Retina (tissue), 1 donor: ENCODE measurements around the gene MYH9.

ENCODE experiments used
- DNase-seq: peaks from one replicate; pipeline ENCODE4 v3.0.0-alpha.2; 2016

MYH9 gene

GRCh38 chr22:36344106-36344827 is 43.5 kb downstream of the MYH9 start:
- no peak for DNase-seq

- DNase-seq, result no peak
Measured at GRCh38 chr22:36343720-36344105, 44.1 kb downstream of the MYH9 start.

- no peak for DNase-seq
Measured at GRCh38 chr22:36343070-36343719, 44.6 kb downstream of the MYH9 start.

DNA sequence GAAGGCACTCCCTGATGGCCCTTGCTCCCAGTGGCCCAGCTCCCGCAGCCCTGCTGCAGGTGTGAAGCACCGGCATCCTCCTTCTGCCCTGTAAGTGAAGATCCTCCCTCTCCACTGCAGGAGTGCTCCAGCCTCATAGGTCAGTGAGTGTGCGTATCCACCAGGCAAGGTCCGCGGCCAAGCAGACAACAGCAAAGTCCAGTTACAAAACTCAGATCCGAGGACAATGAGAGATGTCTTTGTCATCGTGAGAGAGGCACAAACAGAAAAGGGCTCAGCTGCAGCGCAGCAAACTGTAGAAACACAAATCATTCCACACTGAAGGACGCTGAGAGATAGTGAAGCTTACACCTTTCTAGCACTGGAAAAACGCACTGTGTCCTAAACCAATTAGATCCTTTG is 46.1 kb downstream of the MYH9 start:
- no peak for DNase-seq

GRCh38 chr22:36340621-36341020 is 47.1 kb downstream of the MYH9 start:
- no peak for DNase-seq

- no peak for DNase-seq
Measured at GRCh38 chr22:36339171-36340065, 48.3 kb downstream of the MYH9 start.

- DNase-seq, result no peak
Measured at GRCh38 chr22:36337365-36338130, 50.2 kb downstream of the MYH9 start.

DNA sequence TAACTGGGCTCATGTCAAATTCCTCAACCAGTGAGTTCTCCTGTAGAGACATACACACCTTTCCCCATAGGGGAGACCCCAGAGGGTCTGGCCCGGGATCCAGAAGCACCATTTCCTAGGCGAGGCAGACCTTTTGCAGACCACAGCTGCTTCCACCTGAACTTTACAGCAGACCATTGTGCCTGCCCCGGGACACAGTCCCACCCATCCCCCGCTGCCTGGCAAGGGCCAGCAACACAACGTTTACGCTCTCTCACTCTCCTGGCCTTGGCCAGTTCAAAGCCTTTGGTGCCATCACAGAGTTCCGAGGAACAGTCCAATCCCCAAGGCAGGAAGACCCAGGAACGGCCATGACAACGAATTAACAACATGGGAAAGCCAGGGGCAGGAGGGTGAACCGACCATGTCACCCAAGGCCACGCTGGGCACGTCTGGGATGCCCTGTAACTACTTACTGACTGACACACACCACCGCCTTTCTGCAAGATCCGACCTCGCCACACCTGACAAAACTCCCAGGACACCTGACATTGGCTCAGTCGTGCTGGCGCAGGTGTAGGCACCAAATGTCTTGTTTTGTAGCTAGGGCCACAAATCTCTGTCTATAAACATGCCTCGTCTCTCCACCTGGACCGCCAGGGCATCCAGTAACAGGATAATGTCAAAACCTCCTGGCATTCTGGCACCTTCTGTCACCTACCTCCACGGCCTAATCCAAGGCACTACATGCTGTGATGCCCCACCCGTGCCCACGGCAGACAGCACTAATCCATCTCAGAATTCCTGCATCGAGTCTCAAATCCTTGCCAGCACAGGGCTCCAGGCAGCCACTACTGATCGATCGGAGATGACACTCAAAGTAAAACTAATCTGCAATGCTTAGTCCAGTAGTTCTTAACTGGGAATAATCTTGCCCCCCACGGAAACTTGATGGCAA is 51.3 kb downstream of the MYH9 start:
- DNase-seq, result no peak

- no peak for DNase-seq
Measured at GRCh38 chr22:36335621-36336020, 52.1 kb downstream of the MYH9 start.

DNA sequence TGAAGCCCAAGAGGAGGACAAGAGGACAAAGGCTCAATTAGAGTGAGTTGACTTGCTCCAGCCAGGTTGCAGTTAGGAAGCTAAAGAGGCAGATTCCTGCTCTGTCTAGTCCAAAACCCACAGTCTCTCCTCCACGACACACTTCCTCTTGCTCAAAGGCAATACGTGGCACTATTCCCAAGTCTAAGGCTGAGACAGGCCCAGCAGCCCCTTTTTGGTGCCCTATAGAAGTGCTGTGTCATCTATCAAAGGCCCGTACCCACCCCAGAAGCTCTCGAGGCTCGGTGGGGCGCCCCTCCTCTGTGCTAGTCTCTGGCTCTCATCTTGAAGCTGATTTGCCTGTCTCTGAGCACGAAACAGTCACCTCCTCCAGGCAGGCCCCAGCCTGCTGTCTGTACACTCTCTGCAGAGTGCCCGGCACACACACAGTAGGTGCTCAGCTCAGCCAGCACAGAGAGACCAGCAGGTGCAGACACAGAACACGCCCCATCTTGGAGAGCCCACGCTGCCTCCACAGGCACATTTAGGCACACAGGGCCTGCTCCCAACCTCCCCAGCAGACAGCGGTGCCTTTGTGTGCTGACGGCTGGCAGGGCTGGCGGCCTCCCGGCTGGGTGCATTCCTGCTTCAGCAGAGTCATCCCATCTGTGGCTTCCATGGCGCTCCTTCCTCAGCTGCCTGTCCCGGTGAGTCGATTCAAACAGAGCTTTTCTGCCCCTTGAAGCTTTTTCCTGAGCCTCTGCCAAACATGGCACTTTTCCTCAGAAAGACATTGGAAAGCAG is 52.8 kb downstream of the MYH9 start:
- DNase-seq, result peak; percentile 52

DNA sequence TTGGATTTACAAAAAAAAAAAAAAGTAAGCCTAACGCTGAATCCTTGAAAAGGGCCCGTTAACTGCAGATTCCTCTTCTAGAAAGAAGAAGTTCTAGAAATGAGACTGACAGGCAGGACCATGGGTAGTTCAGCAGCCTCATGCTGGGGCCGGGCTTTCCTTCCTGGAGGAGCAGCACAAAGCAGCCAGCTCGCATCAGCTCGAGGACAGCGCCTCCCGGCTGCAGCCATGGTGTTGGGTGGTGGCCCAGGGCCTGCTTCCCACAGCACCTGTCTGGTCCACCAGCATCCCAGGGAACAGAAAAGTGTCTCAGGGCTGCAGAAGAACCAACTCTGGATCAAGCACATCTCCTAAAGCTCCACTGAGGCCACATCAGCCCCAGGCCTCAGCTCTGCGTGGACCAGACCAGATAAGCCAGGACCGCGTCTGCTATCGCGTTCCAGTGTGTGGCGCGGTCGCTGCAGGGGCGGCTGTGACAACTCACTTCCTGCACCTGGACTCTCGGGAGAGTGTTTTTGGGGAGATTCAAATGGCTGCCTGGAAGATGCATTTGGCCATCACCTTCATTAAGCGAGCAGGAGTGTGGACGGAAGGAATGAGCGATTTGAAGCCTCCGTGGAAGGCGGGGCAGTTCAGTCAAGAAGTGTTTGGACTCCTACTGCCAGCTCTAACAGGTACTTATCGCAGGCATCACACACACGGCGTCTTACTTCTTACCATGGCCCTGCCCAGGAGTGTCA is 53.5 kb downstream of the MYH9 start:
- no peak for DNase-seq

DNA sequence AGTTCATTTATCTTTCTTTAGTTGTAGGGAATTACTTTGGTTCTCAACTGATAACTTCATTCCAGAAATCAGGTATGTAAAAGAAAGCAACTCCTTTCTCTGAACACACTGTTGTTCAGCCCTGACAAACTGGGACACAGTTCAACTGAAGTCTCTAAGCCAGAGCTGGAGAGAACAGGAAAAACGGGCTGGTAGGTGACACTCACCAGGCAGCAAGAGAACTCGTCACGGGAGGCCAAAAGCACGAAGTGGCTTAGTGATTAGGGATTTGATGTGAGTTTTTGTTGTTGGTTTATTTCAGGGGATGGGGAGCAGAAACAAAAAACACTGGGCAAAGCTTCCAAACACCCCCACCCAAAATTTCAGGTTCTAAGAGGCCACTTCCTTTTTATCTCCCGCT is 54.1 kb downstream of the MYH9 start:
- no peak for DNase-seq

GRCh38 chr22:36332623-36333332 is 55.0 kb downstream of the MYH9 start:
- DNase-seq, result no peak

GRCh38 chr22:36331912-36332622 is 55.7 kb downstream of the MYH9 start:
- DNase-seq, result no peak

DNA sequence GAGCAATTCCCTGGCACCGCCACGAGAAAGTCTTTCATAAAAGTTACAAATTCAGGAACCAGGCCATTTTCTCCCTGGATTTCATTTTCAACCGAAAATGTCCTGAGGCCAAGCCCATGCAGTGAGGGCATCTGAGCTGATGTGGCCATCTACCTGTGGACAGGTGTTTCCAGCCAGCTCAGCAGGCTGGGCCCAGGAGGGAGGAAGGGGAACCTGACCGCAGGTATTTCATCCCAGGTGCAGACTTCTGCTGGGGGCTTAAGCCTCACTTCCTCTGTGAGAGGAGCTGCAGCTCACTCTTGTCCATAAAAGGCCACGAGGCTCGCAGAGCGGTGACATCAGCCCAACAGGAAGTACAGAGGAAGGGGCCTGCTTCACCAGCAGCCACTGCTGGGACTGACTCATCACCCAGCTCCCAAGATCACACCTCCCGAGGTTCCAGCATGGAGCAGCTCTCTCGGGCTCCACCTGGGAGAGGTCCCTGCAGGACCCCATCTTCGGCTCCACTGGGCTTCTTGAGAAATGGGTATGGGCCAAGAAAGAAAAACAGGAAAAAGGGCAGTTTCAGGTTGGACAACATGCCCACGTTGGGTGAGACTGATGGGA is 56.4 kb downstream of the MYH9 start:
- no peak for DNase-seq

DNA sequence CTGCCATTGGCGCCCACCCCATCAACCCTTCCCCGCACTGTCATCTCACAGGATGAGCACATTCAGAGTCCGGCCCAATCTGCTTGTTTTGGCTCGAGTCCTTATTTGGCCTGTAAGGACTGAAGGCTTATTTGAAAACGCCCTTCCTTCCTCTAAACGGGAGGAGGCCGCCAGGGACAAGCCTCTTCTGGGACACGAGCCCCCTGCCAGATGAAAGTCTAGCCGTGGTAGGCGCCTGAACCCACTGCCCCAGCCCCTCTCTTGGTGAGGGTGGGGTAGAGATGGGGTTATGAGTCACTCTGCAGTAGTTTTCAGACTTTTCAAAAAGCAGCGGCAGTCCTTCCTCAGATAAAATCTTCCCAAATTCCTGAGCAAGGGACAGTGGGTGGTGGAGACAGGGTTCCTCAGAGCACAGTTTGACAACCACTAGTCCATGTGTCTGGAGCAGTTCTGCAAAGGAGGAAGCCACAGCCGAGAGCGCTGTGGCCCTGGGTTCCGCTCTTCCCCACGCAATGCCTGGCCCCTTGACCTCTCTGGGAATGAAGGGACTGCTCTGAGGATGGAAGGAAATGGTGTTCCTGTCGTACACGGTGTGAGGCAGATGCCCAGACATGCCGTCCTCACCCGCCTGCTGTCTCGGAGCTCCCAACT is 57.0 kb downstream of the MYH9 start:
- DNase-seq, result no peak

DNA sequence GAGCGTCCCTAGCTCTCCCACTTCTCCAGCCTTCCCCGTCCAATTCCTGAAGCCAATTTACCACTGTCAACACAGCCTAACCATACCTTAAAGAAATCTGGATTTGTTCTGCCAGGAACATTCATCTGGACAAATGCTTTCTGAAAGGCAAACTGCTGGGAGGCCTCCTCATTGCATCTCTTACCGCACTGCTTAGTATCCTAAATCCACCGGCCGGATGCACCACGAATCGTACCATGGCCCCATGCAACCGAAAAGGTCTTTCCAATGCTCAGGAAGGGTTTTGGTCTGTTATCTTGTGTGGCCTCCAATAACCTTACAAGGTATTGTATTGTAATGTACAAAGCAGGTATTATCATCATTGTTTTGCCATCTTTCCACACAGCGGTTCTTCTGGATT is 57.6 kb downstream of the MYH9 start:
- no peak for DNase-seq
